T-cell (primary cell): ENCODE results near the gene NPAS4. TPM values are rescaled to one million over a fixed set of nuclear protein-coding genes. Genes with fewer than 3 reads are reported as not detected.
A peak's percentile ranks its signal among the peaks of the same experiment; 100 is the strongest.

Source experiments
- ATAC-seq, 4 experiments: fragments of 200-7000 bp in 3 of 4; fragments of 150-1000 bp in 1 of 4; cut with Tn5 transposase; replicated peaks in 1 of 4; 1 replicate in 3 of 4; 2 replicates in 1 of 4; pipeline ENCODE4 v1.10.0; 2021; ENCODE audit warnings: moderate library complexity in 3 of 4, mild to moderate bottlenecking in 2 of 4, moderate number of reproducible peaks in 1 of 4
- CTCF ChIA-PET, 2 donors: fragments of 300-600 bp; sonication (Branson Sonifier 250); formaldehyde crosslinking; loops; one replicate each; lab custom pipeline; 2022; ENCODE audit warnings: antibody characterized with exemption in 2 of 2; lab: Charles Lee
- POLR2A ChIA-PET, 2 donors: fragments of 300-600 bp; sonication (Branson Sonifier 250); formaldehyde crosslinking; loops; one replicate each; lab custom pipeline; 2022; ENCODE audit warnings: antibody characterized with exemption in 2 of 2; lab: Charles Lee
- DNase-seq, 35 experiments: peaks; one replicate each; pipeline versions ENCODE4 v3.0.0 to v3.0.0-alpha.2; 2013 to 2023
- H3K27ac ChIP-seq: one replicate; pipeline ENCODE4 v1.5.1; 2013; ENCODE audit warnings: low read length
- H3K27me3 ChIP-seq, 2 experiments: replicated peaks in 1 of 2; 1 replicate in 1 of 2; 2 replicates in 1 of 2; pipeline versions ENCODE4 v1.6.1 to v1.7.0; 2013; ENCODE audit warnings: low read length in 1 of 2, mixed read lengths in 1 of 2; ENCODE audit not compliant: control insufficient read depth in 2 of 2, insufficient read depth in 2 of 2; ENCODE audit errors: extremely low read depth in 1 of 2
- H3K36me3 ChIP-seq, 2 donors: 1 replicate in 1 of 2; 2 replicates in 1 of 2; pipeline versions ENCODE4 v1.6.1 to v1.7.0; 2013; ENCODE audit warnings: low read length in 1 of 2; ENCODE audit not compliant: control insufficient read depth in 2 of 2, insufficient read depth in 1 of 2; ENCODE audit errors: extremely low read depth in 1 of 2
- H3K4me1 ChIP-seq, 2 experiments: 1 replicate in 1 of 2; 2 replicates in 1 of 2; pipeline versions ENCODE4 v1.6.1 to v1.7.0; 2013; ENCODE audit warnings: low read length in 2 of 2, mixed read lengths in 1 of 2; ENCODE audit not compliant: insufficient read depth in 2 of 2, control insufficient read depth in 1 of 2; ENCODE audit errors: extremely low read depth in 1 of 2
- H3K4me3 ChIP-seq, 2 donors: 1 replicate in 1 of 2; 2 replicates in 1 of 2; pipeline versions ENCODE4 v1.5.1 to v1.7.0; 2013; ENCODE audit warnings: mild to moderate bottlenecking in 2 of 2, low read length in 1 of 2, moderate library complexity in 1 of 2; ENCODE audit not compliant: control insufficient read depth in 1 of 2; ENCODE audit errors: extremely low read depth in 1 of 2
- H3K9me3 ChIP-seq: 2 replicates; pipeline ENCODE4 v1.7.0; 2013
- H3K27ac Mint-ChIP-seq, 2 donors: one replicate each; pipeline ENCODE4 v1.8.0; 2020 to 2021; ENCODE audit warnings: mild to moderate bottlenecking in 2 of 2, mixed read lengths in 2 of 2
- H3K27me3 Mint-ChIP-seq, 2 donors: one replicate each; pipeline ENCODE4 v1.8.0; 2021 to 2022; ENCODE audit warnings: mixed read lengths in 2 of 2
- H3K36me3 Mint-ChIP-seq: one replicate; pipeline ENCODE4 v1.8.0; 2021; ENCODE audit warnings: mixed read lengths
- H3K4me1 Mint-ChIP-seq, 3 donors: one replicate each; pipeline ENCODE4 v1.8.0; 2020 to 2022; ENCODE audit warnings: mixed read lengths in 3 of 3, mild to moderate bottlenecking in 1 of 3
- H3K4me3 Mint-ChIP-seq, 3 donors: one replicate each; pipeline ENCODE4 v1.8.0; 2020 to 2022; ENCODE audit warnings: mild to moderate bottlenecking in 3 of 3, mixed read lengths in 3 of 3, moderate library complexity in 3 of 3
- H3K9me3 Mint-ChIP-seq, 3 donors: one replicate each; pipeline ENCODE4 v1.8.0; 2020 to 2022; ENCODE audit warnings: mixed read lengths in 3 of 3
- WGBS: methylation state at CpG from one replicate; pipeline ENCODE4 v1.1.5; 2013; ENCODE audit warnings: missing lambda C conversion rate; ENCODE audit not compliant: insufficient coverage; 5-methylcytosine and 5-hydroxymethylcytosine counted together
- total RNA-seq, 35 experiments: library from RNA in 6 of 35; stranded (reverse) in 6 of 35; fragments of 120-200 nt in 1 of 35; gene quantifications; one replicate each; pipeline versions ENCODE4 v1.2.1 to v1.2.4 and lab custom pipeline; 2013 to 2026

The NPAS4 gene
- total RNA-seq, 5 donors from 2014 or later (not counting 1 experiment from before 2014, with no cell fraction given), result not detected

DNA sequence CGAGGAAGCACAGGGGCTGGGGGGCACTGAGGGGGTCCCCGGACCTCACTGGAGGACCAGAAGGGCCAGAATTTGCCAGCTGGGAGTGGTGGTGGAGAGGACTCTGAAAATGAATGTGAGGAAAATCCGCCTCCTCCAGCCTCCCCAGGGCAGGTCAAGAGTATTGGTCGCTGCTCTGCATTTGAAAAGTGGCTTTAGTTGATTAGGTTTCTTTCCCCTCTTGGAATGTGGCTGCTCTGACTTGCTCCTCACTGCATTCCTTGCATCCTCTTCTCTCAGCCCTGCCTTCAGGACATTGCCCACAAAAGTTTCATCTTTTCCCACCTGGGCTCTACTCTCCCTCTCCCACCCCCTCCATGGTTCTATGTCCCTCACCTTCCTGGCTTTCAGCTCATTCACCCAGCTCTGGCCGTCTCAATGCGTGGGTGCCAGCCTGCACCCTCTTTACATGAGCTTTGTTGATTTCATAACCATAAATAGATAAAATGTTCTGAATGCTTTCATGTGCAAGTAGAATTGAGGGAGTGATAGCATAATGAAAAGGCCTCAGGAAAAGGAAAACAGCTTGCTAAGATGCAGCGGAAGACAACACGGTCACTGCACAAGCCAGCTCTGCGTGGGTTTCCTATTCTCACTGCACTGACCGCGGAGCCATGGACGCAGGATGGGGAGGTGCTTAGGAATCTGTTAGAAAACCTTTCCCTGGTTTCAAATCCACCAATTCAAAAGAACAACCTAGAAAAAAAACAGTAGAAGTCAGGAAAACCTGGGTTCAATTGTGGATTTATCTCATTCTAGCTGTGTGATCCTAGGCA lies 6.5 kb upstream of the NPAS4 start:
- Histone ChIP-seq H3K4me3 (no peak overlapping the region), H3K4me1 (peaks cover 0 to 3% of the 10 kb centered on the region in 2 experiments), H3K27ac (no peak overlapping the region), H3K27me3 (peaks cover 7 to 86% of the 10 kb centered on the region in 2 experiments), H3K36me3 (no peaks in the 10 kb centered on the region), H3K9me3 (no peaks in the 10 kb centered on the region)
- H3K27ac Mint-ChIP-seq, result no peak overlapping the region
- CTCF ChIA-PET, result interaction anchor here in 1 of 2 donors (0.6 to 1.4 kb wide), 2 partner anchors 14 to 713 kb away, joined by 3 read pairs; no protein-coding TSS in a partner anchor
- peaks cover 0 to 10% (median 0%) of the 10 kb centered on the region in 3 donors for H3K9me3 Mint-ChIP-seq
- H3K36me3 Mint-ChIP-seq, result no peaks in the 10 kb centered on the region
- ATAC-seq (no peak), DNase-seq (no peak)
- H3K27me3 Mint-ChIP-seq, result peaks cover 63 to 74% of the 10 kb centered on the region in 2 donors
- POLR2A ChIA-PET, result interaction anchor here in 1 of 2 donors (0.7 kb wide), 1 partner anchor 353 kb away, joined by 3 read pairs; no protein-coding TSS in a partner anchor
- no peak overlapping the region for H3K4me3 Mint-ChIP-seq
- peaks cover 2 to 7% (median 6%) of the 10 kb centered on the region in 3 donors for H3K4me1 Mint-ChIP-seq
- WGBS, result 82% methylated on average over 6 of the region's 12 CpGs

DNA sequence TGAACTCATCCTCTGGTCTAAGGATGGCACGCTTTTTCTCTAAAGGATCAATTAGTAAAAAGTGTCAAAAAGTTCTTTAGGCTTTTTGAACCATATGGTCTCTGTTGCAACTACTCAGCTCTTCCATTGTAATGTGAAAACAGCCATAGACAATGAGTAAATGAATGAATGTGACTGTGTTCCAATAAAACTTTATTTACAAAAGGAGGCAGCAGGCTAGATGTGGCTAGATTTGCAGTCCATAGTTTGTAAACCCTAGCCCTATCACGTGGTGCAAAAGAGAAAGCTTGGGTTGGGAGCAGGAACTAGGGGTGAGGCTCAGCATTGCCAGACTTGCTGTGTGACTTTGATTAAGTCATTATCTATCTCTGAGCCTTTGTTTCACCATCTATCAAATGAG lies 5.4 kb upstream of the NPAS4 start:
- POLR2A ChIA-PET, result interaction anchor here in 1 of 2 donors (0.7 kb wide), 1 partner anchor 352 kb away, joined by 3 read pairs; no protein-coding TSS in a partner anchor
- Mint-ChIP-seq H3K4me3 (no peak overlapping the region), H3K27ac (no peak overlapping the region), H3K4me1 (peaks cover 3 to 9% (median 6%) of the 10 kb centered on the region in 3 donors), H3K36me3 (no peaks in the 10 kb centered on the region), H3K9me3 (peaks cover 0 to 11% (median 0%) of the 10 kb centered on the region in 3 donors), H3K27me3 (peaks cover 63 to 72% of the 10 kb centered on the region in 2 donors)
- Histone ChIP-seq H3K27me3 (peaks cover 5 to 85% of the 10 kb centered on the region in 2 experiments), H3K27ac (no peak overlapping the region), H3K36me3 (no peaks in the 10 kb centered on the region), H3K9me3 (no peaks in the 10 kb centered on the region), H3K4me1 (peaks cover 0 to 3% of the 10 kb centered on the region in 2 experiments), H3K4me3 (no peak overlapping the region)
- DNase-seq (no peak), ATAC-seq (no peak)
- no CpG with 5 or more reads among the region's 2 CpGs for WGBS
- CTCF ChIA-PET, result no interaction called here

DNA sequence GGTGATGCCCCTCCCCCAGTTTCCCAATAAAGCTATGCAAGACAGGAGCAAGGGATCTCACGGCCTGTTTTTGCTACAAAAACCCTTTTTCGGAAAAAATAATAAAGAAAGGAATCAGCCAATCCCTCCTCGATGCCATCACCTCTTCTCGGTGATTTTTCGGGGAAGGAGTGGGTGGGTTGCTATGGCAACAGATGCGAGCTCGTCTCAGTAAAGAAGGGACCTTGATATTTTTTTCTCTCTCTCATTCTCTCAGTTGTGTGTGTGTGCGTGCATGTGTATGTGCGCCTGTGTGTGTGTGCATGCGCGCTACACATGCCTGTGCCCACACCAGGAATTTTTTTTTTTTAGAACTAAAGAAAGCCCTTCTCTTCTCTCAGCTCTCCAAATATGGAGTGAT lies 3.8 kb upstream of the NPAS4 start:
- H3K36me3 Mint-ChIP-seq, result no peaks in the 10 kb centered on the region
- peaks cover 0 to 11% (median 0%) of the 10 kb centered on the region in 3 donors for H3K9me3 Mint-ChIP-seq
- H3K9me3 ChIP-seq, result no peaks in the 10 kb centered on the region
- H3K36me3 ChIP-seq, result no peaks in the 10 kb centered on the region
- POLR2A ChIA-PET, result interaction anchor here in 1 of 2 donors (0.5 kb wide), 1 partner anchor 1152 kb away, joined by 6 read pairs; no protein-coding TSS in a partner anchor
- no CpG with 5 or more reads among the region's 11 CpGs for WGBS
- H3K4me3 Mint-ChIP-seq, result no peak overlapping the region
- CTCF ChIA-PET, result no interaction called here
- DNase-seq (no peak), ATAC-seq (no peak)
- no peak overlapping the region for H3K27ac Mint-ChIP-seq
- peaks cover 57 to 64% of the 10 kb centered on the region in 2 donors for H3K27me3 Mint-ChIP-seq
- peaks cover 0 to 14% of the 10 kb centered on the region in 2 experiments for H3K4me1 ChIP-seq
- H3K27ac ChIP-seq, result no peak overlapping the region
- H3K4me3 ChIP-seq, result no peak overlapping the region
- peaks cover 5 to 77% of the 10 kb centered on the region in 2 experiments for H3K27me3 ChIP-seq
- peaks cover 6 to 9% (median 6%) of the 10 kb centered on the region in 3 donors for H3K4me1 Mint-ChIP-seq

DNA sequence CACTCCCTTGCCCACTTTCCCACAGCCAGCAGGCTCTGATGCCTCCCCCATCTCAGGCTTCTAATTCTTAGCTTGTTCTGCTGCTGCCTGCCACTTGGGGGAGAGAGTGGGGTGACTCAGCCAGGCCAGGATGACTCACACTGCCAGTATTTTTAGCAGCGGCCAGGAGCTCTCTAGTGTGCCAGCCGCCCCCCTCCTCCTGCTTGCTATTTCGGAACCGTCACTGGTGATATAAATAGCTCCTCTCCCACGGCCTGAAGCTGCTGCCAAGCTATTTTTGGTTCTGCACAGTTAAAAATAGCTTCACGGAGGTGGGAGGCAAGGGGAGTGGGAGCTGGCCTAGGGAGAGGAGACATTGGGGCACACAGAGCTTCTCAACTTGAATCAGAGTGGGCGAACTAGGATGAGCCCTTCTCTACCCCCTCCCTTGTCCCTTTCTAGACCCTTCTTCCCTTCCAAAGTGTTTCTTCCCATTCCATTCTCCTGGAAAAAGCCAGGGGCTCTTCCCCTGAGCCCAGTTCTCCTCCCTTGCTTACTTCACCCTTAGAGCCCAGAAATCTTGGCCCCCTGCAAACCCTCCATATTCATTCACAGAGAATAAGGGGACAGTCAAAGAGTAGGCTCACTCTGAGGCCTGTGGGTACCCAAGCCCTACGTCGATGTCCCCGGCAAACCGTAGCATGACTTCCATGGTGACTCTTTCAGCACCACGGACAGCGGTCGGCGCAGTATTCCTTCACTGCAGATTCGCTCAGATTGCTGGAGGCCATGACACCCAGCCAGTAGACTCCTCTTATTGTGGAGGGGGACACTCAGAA lies 2.5 kb upstream of the NPAS4 start:
- peak overlapping the region in 1 of 2 donors; percentile 49 for H3K27ac Mint-ChIP-seq
- H3K27me3 ChIP-seq, result peaks cover 5 to 65% of the 10 kb centered on the region in 2 experiments

DNA sequence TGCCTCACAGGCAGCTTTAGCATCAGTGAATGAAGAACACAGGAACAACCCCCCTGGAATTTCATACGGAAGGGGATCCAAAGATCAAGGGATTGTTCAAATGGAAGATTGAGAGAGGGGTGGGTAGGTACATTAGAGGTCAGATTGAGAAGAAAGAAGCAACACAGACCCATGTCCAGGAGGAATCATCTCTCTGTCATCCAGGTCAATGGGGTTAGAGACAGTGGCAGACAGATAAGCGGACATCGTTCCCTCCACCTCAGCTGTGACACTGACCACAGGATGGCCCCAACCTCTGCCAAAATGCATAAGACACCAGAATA lies 1.9 kb upstream of the NPAS4 start:
- H3K4me1 Mint-ChIP-seq, result peaks cover 6 to 11% (median 9%) of the 10 kb centered on the region in 3 donors
- Histone ChIP-seq H3K27me3 (peaks cover 5 to 60% of the 10 kb centered on the region in 2 experiments), H3K9me3 (no peaks in the 10 kb centered on the region), H3K4me3 (no peak overlapping the region), H3K27ac (no peak overlapping the region), H3K4me1 (peaks cover 0 to 14% of the 10 kb centered on the region in 2 experiments), H3K36me3 (no peaks in the 10 kb centered on the region)
- no peaks in the 10 kb centered on the region for H3K36me3 Mint-ChIP-seq
- DNase-seq, result no peak
- POLR2A ChIA-PET, result no interaction called here
- H3K9me3 Mint-ChIP-seq, result peaks cover 0 to 11% (median 0%) of the 10 kb centered on the region in 3 donors
- ATAC-seq, result no peak
- H3K27ac Mint-ChIP-seq, result peak overlapping the region in 1 of 2 donors; percentile 49
- no peak overlapping the region for H3K4me3 Mint-ChIP-seq
- WGBS, result 88% methylated on average over 2 of the region's 3 CpGs
- H3K27me3 Mint-ChIP-seq, result peaks cover 51 to 53% of the 10 kb centered on the region in 2 donors
- CTCF ChIA-PET, result no interaction called here

More for the DNA sequence above, 2.5 kb upstream of the NPAS4 start:
- Histone ChIP-seq H3K27ac (no peak overlapping the region), H3K9me3 (no peaks in the 10 kb centered on the region), H3K4me3 (no peak overlapping the region), H3K36me3 (no peaks in the 10 kb centered on the region), H3K4me1 (peaks cover 0 to 14% of the 10 kb centered on the region in 2 experiments)
- H3K4me3 Mint-ChIP-seq, result no peak overlapping the region
- DNase-seq (peak in 24 of 35 experiments; percentile 7 to 73 (median 40)), ATAC-seq (peak in 3 of 4 experiments; percentile 40 to 52 (median 45))
- H3K27me3 Mint-ChIP-seq, result peaks cover 51 to 57% of the 10 kb centered on the region in 2 donors
- CTCF ChIA-PET, result interaction anchor here in 1 of 2 donors (0.6 to 1.1 kb wide), 2 partner anchors 20 to 260 kb away, joined by 3 read pairs; partner anchors contain the start of gene MRPL11
- POLR2A ChIA-PET, result no interaction called here
- H3K4me1 Mint-ChIP-seq, result peaks cover 6 to 11% (median 9%) of the 10 kb centered on the region in 3 donors
- H3K36me3 Mint-ChIP-seq, result no peaks in the 10 kb centered on the region
- H3K9me3 Mint-ChIP-seq, result peaks cover 0 to 11% (median 0%) of the 10 kb centered on the region in 3 donors
- 13% methylated on average over 7 of the region's 16 CpGs for WGBS

DNA sequence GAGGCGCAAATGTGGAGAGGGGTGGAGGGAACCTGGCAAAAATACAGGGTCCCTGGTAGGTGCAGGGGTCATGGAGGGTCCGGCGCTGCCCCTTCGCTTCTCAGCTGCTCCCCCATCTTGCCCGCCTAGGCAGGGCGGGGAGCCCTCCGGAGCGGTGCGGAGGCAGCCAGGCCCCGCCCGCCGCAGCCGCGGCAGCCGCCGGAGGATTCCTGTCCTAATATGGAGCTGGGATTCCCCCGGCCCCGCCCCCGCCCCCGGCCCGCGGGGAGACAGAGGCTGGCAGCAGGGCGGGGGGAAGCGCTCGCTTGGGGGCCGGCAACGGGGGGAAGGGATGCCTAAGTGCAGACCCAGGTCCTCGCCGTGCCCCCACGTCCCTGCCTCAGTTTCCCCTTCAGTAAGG lies 1.0 kb upstream of the NPAS4 start:
- Histone ChIP-seq H3K27me3 (peaks cover 5 to 59% of the 10 kb centered on the region in 2 experiments), H3K27ac (no peak overlapping the region), H3K36me3 (no peaks in the 10 kb centered on the region), H3K4me1 (peaks cover 0 to 14% of the 10 kb centered on the region in 2 experiments), H3K9me3 (no peaks in the 10 kb centered on the region), H3K4me3 (no peak overlapping the region)
- no peak overlapping the region for H3K4me3 Mint-ChIP-seq
- H3K4me1 Mint-ChIP-seq, result peaks cover 6 to 11% (median 9%) of the 10 kb centered on the region in 3 donors
- no peak for DNase-seq
- H3K27me3 Mint-ChIP-seq, result peaks cover 44 to 46% of the 10 kb centered on the region in 2 donors
- ChIA-PET POLR2A (no interaction called here), CTCF (interaction anchor here in 1 of 2 donors (0.6 kb wide), 1 partner anchor 12 kb away, joined by 3 read pairs; no protein-coding TSS in a partner anchor)
- no peaks in the 10 kb centered on the region for H3K36me3 Mint-ChIP-seq
- ATAC-seq, result no peak
- no peak overlapping the region for H3K27ac Mint-ChIP-seq
- peaks cover 0 to 11% (median 0%) of the 10 kb centered on the region in 3 donors for H3K9me3 Mint-ChIP-seq
- 18% methylated on average over 15 of the region's 30 CpGs for WGBS
